Esophagus mucosa (tissue), 1 donor: ENCODE measurements around the gene AKR1A1. TPM values are rescaled to one million over a fixed set of nuclear protein-coding genes. Genes with fewer than 3 reads are reported as not detected.
"Not testable (repeated sequence)": the region's sequence is repeated elsewhere in the genome, so short reads cannot be mapped to it uniquely, and the experiment has no call there.

Experiments
- ATAC-seq: fragments of 200-7000 bp; cut with Tn5 transposase; one replicate; pipeline ENCODE4 v1.9.1; 2020
- total RNA-seq: library from RNA; stranded (reverse); gene quantifications from one replicate; pipeline ENCODE4 v1.2.4, GENCODE V29; 2023
- donor health status: DM: yes; HTN: yes; CAD: no.

AKR1A1 gene
- total RNA-seq, 1 donor from 2014 or later, result 223 TPM

DNA sequence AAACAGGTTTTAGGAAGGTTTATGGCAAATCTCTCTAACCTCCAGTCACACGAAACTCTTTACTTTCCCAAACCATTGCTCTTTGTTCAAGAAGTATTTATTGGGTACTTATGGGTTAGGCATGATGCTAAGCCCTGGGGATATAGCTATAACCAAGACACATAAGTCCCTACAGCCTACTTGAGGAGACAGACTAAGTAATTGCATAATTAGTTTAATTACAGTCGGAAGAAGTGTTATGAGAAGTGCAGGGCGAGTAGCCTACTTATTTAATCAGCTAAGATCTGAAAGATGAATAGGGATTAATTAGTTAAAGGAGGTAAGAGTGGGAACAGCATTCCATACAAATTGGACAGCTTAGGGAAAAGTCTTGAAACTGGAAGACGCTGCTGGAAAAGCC lies 20.0 kb downstream of the AKR1A1 start:
- no peak for ATAC-seq

DNA sequence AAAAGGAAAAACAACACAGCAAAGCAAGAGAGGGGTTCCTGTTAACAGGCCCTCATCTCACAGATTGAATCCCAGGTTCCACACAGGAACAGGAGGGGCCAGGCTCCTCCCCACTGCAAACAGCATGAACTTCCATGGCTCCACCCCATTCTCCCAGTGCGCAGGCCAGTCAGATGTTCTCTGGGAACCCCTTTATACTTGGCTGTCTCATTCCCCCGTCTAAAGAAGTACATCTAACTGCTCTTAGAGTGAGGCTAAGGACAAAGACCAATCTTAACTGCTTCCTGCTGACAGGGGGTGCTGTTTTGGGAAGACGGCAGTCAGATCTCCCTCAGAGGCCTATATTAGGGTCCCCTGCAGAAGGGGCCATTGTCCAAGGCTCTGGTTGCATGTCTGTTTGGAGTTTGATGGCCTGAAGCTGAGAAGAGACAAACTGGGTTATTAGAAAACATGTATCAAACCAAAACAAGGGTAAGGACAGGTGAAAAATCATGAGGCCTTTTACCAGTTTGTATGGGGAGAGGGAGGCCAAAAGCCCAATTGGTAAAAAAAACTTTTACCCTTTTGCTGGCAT lies 22.7 kb downstream of the AKR1A1 start:
- ATAC-seq, result no peak

DNA sequence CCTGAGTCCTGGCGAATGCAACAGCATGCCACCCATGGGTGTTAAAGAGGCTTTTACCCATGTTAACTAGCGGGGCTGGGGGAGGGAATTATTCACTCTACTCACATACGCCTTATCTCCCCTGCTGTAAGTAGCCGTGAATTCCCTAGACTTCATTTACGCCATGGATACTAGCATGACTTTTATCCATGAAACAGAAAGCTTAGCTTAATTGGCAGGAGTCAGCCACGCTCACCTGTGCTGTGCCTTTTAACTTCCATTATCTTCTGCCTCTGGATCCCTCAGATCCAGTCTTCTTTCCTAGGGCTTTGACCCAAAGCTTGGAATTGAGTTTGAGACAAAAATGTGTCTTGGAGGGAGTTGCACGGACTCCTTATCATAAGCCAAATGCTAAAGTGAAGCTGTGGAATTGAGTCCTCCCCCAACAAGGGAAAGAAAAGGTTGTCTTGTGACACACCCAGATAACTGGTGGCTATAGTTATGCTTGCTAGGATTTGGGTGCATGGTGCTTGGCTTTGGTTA lies 23.5 kb downstream of the AKR1A1 start:
- ATAC-seq, result no peak

DNA sequence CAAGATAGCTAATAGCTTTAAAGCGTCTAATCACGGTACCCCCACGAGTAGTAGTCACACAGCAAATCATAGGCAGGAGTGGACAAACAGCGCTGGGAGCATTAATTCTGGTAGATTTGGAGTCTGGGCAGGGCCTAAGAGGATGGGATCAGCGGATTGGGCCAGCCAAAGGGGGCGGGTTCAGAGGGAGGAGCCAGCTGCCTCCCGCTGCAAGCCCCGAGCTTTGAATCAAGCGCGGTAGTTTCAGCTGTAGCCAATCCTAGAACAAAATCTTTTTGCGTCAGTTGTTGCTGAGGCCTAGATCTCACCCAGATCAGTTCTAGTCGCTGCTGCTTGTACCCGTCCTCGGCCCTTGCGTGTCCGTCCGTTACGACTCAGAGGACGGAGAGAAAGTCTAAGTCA lies 32.6 kb downstream of the AKR1A1 start:
- ATAC-seq, result peak; percentile 93

DNA sequence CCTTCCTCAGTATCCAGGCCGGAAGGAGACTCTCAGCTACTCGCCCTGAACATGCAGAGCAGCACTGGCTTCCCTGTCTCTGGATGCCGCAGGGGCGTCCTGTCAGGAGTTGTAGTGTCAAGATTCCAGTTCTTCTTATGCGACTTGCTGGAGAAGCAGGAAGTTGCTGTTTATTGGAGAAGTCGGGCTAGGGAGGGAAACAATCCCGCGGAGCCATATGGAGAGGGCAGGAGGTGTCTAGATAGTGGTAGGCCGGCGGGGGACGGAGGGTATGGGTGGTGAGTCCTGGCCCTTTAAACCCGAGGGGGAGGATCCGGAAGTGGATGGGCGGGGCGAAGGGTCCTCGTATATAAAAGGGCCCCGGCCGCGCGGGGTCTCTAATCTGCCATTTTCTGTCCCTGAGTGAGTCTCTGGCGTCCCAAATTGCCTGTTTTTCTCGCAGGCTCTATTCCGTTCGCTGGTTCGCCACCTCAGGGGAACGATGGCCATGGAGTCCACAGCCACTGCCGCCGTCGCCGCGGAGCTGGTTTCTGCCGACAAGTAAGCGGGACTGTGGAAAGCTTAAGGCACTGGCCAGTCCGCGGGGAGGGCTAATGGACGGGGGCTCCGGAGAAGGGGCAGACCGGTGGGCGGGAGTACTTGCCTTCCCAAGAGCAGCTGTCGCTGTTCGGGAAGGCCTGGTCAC lies 33.2 kb downstream of the AKR1A1 start, which contains the start of gene NASP:
Gene NASP, plus strand, starts transcription at position 376 of the 685 bp plus-strand sequence. Its CDS starts 106 bp downstream, at position 482.
- ATAC-seq, result peak; percentile 78

DNA sequence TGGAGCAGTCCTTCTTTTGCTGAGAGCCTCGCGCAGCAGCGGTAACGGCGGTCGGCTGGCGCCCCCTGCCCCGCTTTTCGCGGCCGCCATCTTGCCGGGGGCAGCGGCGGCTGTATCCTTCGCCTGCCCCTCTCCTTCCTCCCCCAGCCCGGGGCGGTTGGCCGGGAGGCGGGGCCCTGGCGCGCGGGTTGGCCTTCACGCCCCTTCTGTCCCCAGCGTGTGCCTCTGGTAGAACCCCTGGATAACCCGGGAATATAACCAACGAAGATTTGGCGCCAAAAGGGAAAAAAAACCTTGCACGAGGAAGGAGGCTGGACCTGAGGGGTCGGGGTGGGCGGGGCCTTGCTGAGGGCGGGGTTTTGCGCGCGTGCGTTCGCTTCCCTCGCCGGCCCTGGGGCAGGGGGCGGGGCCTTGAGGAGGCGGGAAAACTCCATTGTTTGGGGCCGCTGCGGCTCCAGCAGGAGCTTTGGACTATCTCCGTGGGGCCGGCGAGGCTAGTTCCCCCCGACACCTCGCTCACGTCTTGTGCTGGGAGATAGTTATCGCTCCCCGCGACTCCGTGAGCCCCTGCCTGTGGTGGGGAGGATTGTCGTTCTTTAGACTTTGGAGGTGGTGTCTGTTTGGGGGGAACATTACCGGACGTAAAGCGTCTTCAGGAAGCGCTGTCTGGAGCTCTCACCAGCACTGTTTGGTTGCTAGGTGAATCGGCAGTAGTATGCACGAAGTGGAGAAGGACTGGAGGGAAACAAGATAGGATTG lies 33.9 kb downstream of the AKR1A1 start:
- peak; percentile 75 for ATAC-seq

DNA sequence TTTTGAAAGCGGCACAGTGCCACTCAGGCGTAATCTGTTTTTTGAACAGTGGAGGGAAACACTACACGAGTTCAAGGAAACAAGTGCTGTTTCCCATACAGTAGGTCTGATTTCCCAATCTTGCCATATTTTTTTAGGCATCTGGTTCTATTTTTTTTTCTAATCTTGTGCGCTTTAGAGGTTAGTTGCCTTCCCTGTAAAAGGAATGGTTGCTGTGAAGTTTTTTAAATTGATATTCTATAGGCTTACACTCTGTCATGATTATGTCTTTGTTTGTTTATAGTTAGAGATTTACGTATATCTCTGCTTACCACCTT lies 34.4 kb downstream of the AKR1A1 start:
- ATAC-seq, result no peak

DNA sequence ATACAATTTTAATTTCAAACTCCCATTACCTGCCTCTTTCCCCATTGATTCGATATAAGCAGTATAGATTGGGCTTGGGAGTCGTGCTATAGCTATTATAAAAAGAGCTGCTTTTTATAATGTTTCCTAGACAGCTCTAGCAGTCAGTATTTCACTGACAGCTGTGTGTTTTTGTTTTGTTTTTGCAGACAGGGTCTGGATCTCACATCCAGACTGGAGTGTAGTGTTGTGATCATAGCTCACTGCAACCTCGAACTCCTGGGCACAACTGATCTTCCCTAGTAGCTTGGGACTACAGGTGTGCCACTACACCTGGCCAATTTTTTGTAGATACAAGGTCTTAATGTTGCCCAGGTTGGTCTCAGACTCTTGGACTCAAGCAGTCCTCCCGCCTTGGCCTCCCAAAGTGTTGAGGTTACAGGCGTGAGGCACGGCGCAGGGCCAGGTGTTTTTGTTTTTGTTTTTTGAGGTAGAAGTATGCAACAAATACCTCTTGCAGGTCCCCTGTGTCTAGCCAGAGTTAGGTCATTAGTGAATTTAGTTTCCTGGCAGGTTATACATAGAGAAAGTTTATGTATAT lies 35.0 kb downstream of the AKR1A1 start:
- no peak for ATAC-seq

DNA sequence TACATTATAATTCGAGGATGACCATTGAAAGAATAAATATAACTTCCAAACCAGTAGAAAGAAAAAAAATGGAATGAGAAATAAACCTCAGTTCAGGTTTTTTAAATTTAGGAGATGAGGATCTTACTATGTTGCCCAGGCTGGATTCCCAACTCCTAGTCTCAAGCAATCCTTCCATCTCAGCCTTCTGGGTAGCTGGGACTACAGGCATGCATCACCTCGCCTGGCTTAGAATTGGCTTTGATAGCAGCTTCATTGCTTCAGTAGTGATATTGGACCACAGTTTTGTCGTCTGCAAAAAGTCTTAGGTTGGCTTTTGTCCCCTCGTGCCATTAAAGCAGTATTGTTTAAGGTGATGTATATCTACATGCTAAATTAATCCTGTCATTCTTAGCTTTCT lies 36.1 kb downstream of the AKR1A1 start:
- no peak for ATAC-seq

DNA sequence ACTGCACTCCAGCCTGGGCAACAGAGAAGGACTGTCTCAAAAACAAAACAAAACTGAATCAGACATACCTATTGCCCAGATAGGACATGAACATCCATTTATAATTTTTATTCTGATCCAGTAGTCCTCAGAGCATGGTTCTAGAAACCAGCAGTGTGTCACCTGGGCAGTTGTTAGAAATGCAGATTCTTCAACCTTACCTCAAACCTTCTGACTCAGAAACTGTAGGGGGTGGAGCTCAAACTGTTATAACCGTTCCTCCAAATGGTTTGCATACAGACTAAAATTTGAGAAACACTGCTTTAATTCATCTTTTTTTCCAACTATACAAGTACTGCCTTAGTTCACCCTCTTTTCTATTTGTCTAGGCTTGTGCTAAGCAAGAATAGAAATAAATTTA lies 39.2 kb downstream of the AKR1A1 start:
- ATAC-seq, result peak; percentile 30

DNA sequence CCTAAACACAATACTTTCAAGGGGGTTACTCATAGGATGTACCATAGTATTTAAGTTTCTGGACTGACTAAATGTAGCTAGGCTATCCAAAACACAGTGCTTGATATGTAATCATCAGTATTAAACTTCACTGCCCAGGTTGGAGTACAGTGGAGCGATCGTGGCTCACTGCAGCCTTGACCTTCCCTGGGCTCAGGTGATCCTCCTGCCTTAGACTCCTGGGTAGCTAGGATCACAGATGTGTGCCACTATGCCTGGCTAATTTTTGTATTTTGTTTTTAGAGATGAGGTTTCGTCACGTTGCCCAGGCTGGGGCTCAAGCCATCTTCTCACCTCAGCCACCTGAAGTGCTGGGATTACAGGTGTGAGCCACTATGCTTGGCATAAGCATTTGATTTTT lies 43.8 kb downstream of the AKR1A1 start:
- ATAC-seq, result no peak

DNA sequence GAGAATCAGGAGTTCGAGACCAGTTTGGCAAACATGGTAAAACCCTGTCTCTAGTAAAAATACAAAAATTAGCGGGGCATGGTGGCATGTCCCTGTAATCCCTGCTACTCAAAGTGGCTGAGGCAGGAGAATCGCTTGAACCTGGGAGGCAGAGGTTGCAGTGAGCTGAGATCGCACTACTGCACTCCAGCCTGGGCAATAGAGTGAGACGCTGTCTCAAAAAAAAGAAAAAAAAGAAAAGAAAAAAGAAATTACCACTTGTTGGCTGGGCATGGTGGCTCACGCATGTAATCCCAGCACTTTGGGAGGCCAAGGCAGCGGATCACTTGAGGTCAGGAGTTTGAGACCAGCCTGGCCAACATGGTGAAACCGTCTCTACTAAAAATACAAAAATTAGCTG lies 46.1 kb downstream of the AKR1A1 start:
- ATAC-seq, result not testable (repeated sequence)

DNA sequence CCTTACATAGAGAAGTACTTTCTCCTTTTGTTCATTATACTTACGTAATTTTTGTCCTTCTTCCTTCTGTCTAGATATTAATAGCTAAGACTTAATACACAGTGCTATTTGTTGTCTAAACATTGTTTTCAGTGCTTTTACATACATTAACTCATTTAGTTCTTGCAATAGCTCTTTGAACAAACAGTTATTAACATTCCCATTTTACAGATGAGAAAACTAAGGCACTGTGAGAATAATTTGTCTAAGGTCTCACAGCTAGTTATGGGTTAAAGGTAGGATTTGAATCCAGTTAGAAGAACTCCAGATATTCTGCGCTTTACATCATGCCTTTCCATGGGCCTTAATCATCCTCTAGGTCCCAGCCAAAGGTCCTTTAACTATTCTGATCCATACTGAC lies 53.6 kb downstream of the AKR1A1 start:
- ATAC-seq, result no peak

DNA sequence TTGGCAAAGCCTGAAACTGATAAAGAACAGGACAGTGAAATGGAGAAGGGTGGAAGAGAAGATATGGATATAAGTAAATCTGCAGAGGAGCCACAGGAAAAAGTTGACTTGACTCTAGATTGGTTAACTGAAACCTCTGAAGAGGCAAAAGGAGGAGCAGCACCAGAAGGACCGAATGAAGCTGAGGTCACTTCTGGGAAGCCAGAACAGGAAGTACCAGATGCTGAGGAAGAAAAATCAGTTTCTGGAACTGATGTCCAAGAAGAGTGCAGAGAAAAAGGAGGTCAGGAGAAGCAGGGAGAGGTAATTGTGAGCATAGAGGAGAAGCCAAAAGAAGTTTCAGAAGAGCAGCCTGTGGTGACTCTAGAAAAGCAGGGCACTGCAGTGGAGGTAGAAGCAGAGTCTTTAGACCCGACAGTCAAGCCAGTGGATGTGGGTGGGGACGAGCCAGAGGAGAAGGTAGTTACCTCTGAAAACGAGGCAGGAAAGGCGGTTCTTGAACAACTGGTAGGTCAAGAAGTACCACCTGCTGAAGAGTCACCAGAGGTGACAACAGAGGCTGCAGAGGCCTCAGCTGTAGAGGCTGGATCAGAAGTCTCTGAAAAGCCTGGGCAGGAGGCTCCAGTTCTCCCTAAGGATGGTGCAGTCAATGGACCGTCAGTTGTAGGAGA lies 56.9 kb downstream of the AKR1A1 start:
- peak; percentile 79 for ATAC-seq

DNA sequence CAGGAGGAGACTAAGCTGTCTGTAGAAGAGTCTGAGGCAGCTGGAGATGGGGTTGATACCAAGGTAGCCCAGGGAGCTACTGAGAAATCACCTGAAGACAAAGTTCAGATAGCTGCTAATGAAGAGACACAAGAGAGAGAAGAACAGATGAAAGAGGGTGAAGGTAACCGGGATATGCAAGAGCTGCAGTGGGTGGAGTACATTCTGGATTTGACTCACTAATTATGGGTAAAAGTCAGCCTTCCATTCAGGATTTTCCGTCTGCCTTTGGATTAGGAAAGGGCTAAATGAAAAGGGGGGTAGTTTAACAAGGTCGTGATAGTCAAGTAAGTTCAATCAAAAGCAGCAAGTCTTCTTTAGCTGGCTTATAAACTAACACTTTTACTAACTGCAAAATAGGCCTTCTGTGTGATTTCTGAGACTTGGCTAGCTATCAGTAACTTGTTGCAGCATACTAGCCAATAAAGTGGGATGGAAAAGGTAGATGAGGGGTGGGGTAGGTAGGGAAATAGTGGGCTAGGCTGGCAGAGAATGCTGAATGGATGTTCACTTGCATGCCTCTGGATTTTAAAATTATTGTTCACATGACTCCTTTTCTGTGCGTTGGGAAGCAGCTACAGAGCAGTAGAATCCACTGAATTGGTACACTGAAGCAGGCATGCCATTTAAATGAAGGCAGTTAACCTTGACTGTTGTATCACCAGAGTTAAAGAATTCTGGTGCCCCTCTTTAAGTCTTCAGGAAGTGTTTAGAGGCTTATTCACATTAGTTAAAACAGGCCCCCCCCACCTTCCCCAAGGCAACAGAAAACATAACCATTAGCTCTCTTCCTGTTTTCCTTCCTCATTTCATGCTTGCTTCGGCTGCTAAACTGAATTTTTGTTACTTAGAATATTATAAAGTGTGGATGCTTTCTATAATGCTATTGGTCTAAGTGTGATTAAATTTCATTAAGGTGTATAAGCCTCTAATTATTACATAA lies 57.8 kb downstream of the AKR1A1 start:
- ATAC-seq, result no peak

DNA sequence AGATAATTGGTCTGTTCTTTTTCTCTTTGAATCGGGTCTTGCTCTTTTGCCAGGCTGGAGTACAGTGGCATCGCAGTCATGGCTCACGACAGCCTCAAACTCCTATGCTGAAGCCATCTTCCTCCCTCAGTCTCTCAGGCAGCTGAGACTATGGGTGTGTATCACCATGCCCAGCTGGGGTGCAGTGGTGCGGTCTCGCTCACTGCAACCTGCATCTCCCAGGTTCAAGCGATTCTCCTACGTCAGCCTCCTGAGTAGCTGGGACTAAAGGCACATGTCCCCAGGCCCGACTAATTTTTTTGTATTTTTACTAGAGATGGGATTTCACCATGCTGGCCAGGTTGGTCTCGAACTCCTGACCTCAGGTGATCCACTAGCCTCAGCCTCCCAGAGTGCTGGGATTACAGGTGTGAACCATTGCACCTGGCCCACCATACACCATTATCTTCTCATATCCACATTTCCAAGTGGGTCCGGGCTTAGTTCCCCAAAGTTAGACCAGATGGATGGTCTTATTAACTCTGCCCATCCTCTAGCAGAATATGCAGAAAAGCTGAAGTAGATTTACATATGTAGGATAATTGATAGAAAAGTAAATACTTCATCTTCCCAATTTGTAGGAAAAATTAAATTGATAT lies 60.1 kb downstream of the AKR1A1 start:
- no peak for ATAC-seq

DNA sequence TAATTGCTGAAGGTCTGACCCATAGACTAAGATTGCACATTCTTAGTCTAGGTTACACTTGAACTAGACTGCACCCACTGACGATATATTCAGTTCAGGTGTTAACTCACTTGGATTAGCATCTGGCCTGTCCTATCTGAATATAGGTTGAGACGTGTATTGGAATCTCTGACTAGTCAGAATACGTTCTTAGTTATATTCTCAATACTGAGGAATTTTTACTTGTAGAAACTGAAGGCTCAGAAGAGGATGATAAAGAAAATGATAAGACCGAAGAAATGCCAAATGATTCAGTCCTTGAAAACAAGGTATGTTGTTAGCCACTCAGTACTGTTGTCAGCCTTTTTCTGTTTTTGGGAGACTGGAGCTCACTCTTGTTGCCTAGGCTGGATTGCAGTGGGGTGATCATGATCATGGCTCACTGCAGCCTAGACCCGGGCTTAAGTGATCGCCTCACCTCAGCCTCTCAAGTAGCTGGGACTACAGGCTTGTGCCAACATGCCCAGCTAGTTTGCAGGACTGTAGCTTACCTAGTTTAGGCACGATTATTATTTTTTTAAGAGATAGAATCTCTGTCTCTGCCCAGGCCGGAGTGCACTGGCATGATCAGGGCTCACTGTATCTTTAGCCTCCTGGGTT lies 62.4 kb downstream of the AKR1A1 start:
- peak; percentile 85 for ATAC-seq

DNA sequence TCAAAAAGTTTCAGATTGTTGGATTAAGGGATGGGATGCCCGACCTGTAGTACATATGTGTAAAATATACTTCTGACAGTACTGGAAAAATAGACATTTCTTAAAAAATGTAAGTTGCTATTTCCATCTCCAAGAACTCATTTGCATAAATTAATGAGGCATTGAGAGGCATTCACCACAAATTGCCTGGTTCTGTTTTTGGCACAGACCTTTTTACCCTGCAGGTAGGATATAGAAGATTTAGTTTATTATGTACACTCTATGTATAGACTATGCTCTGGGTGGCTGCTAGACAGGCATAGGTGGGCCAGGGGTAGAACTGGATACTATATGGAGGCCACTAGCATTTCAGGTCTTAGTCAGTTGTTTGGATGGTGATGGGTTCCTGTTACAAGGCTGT lies 65.3 kb downstream of the AKR1A1 start:
- no peak for ATAC-seq

DNA sequence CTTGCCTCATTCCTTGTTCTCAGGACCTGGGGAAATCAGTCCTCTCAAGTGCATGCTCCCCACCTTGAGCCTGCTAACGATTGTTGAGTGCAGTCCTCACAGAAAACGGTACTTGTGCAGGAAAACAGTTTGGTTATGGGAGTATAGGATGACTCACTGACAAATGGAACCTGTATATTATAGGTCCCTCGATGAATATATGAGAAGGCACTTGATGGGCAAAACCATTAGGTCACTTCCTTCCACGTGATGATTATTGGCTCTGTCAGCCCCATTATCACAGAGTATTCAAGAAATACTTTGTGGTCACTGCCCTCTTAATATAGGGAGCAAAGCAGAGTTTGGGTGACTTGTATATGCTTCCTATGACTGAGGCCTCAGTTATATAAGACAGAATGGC lies 67.0 kb downstream of the AKR1A1 start:
- no peak for ATAC-seq

DNA sequence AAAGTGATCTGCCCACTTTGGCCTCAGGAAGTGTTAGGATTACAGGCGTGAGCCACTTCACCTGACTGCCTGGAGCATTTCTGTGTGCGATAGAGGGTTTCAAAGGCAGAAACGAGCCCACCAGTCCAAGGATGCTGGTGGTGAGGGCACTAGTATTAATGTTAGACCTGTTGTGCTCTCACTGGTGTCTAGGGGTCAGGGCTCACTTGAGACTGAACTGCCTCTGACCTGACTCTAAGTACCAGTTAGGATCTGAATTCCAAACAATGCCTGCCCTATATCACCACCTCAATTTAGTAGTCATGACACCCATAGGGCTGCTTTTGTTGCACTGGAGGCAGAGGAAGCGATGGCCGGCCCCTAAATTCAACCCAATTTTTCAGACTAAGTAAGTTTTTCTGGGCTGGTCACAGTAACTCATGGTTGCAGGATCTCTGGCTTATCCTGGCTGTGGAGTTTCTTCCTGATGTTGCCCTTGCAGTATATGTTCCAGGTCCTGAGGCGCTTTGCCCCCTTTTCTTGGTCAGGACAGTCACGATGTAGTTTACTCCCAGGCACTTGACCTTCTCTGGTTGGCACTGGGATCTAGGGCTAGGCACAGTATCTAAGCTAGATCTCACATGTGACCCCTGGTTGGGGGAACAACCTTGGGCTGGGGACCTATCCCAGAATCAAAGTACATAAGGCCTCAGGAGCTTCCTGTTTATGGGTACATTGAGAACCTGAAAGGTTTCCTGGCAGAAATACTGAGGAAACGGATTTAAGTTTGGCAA lies 68.7 kb downstream of the AKR1A1 start:
- ATAC-seq, result peak; percentile 9
